Measurements from ENCODE around the gene PIAS3.
"Not testable (repeated sequence)": the region's sequence is repeated elsewhere in the genome, so short reads cannot be mapped to it uniquely, and the experiment has no call there.

PIAS3 gene

DNA sequence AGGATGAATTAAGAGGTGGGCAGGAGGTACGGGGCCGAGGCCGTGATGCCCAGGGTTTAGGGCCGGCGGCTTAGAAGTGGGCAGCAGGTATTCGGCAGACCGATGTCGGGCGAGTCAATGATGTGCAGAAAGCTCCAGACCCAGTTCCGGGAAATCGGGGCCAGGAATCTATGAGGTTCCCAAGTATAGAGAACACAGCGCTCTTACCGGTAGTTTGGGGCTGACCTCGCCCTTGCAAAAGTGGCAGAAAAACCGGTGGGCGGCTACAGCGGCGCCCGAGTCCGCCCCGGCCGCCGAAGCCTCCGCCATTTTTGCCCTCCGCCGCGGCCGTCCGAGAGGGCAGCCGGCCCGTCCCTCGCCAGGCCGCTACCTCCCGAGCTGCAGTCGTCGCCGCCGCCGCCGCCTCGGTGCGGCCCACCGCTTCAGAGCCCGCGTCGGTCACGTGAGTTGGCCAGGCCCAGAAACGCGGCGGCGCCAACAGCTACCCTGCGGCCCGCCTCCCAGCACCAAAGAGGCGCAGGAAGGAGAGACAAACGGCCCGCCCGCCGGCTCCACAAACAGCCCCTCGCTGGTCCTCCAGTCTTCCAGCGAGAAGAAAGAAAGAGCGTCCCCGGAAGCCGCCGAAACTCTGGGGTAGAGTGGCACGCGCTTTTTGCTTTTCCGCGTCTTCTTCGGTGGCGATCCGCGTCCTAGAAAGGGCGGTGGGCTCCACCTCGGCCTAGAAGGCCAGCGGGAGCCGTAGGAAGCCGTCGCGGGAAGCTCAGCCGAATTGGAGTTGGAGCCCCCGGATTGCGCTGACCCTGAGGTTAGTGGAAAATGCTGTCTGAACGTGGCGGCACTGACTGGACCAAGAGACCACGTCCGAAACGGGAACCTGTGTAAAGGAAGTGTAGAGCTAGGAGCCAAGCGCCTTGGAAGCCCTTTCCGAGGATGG, 35.0 kb downstream of the PIAS3 start, which contains the start of the genes POLR3C and RNF115:
POLR3C (plus strand) TSS at position 636 of the 934 bp plus-strand sequence. CDS start 1,577 bp downstream, outside the sequence.
RNF115 (minus strand) TSS at position 531 of the 934 bp plus-strand sequence; CDS start at position 309, 222 bp downstream.
- peak; percentile 84 for DNase-seq (ENCODE audit: low read depth)

GRCh38 chr1:145822779-145823331, 36.0 kb downstream of the PIAS3 start:
- not testable (repeated sequence) for DNase-seq (ENCODE audit: low read depth)

DNA sequence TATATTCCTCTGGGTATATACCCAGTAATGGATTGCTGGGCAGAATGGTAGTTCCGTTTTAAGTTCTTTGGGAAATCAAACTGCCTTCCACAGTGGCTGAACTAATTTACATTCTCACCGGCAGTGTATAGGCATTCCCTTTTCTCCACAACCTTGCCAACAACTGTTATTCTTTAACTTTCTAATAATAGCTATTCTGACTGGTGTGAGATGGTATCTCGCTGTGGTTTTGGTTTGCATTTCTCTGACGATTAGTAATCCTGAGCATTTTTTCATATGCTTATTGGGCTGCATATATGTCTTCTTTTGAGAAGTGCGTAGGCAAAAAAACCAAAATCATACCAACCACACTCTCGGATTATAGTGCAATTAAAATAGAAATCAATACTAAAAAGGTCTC, 40.8 kb downstream of the PIAS3 start:
- not testable (repeated sequence) for DNase-seq (ENCODE audit: low read depth)

GRCh38 chr1:145812977-145813810, 45.7 kb downstream of the PIAS3 start:
- not testable (repeated sequence) for DNase-seq (ENCODE audit: low read depth)

- DNase-seq (ENCODE audit: low read depth) = no peak
These were observed 52.0 kb downstream of the PIAS3 start for GRCh38 chr1:145806844-145807243.

DNA sequence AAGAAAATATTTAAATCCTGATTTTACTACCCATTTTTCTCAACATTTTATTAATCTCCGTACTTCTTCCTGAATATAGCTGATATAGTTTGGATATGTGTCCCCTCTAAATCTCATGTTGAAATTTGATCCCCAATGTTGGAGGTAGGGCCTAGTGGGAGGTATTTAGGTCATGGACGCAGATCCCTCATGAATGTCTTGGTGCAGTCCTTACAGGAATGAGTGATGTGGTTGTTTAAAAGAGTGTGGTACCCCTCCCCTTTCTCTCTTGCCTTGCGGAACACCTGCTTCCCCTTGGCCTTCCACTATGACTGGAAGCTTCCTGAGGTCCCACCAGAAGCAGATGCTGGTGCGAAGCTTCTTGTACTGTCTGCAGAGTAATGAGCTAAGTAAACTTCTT, 52.5 kb downstream of the PIAS3 start:
- DNase-seq (ENCODE audit: low read depth) = no peak

- no peak for DNase-seq (ENCODE audit: low read depth)
These were observed 53.8 kb downstream of the PIAS3 start for GRCh38 chr1:145805057-145805456.

DNA sequence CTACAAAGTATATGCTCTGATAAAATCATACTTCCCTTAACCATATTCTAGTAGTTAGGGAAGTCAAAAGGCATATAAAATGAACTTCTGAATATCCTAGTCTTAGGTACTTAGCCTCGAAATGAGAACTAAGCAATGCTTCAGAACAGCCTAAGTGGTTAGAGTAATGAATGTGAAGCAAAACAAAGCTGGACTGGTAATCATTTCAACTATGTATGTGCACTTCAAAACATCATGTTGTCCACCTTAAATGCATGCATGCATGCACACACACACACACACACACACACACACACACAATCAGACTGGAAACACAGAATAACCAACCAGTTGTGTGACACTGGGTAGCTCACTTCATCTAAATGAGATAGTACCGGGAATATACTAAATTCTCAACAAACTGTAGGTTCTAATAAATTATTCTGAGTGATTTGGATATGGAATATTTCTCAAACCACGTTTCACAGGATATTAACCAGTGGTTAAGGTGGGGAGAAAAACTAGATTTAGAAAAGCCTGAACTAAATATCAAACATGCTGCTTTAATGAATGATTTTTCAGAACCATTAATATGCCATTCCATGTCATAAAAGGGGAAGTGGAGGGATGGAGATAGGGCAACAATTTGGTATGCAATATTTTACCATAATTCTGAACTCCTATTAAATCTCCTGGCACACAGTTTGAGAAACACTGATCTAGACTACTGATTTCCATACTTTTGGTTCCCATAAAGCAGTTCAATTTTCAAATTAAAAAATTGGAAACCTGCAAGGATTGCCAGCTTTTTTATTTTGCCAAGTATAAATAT, 54.4 kb downstream of the PIAS3 start:
- DNase-seq (ENCODE audit: low read depth) = no peak

DNA sequence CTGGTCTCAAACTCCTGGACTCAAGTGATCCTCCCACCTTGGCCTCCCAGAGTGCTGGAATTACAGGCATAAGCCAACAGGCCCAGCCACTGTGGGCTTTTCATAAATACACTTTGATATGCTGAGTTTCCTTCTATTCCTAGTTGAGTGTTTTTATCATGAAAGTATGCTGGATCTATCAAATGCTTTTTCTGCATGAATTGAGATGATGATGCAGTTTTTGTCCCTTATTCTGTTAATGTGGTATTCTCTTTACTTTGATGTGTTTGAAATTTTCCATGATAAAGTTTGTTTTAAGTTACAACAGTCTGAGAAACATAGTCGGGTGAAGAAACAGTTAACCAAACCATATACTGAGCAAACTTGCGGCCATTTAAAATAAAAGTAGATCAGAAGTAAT, 59.1 kb downstream of the PIAS3 start:
- DNase-seq (ENCODE audit: low read depth) = no peak
